Stimulated activated naive B cell treated with anti-CD40 and anti-IgM and Interleukin-4, amounts not matched to agents 10 μg/mL and 1 μg/mL and 100 μg/mL, for 72 hours (primary cell): Measurements from ENCODE around the gene HHIPL2.
"Not testable (repeated sequence)": the region's sequence is repeated elsewhere in the genome, so short reads cannot be mapped to it uniquely, and the experiment has no call there.

Experiments used
- ATAC-seq, 2 donors: fragments of 150-1000 bp; cut with Tn5 transposase; replicated peaks; 2 replicates each; pipeline ENCODE4 v1.10.0; 2021; ENCODE audit warnings: moderate library complexity in 1 of 2
- DNase-seq: peaks from one replicate; pipeline ENCODE4 v3.0.0; 2021
- H3K27ac Mint-ChIP-seq: one replicate; pipeline ENCODE4 v1.8.0; 2022; ENCODE audit warnings: mild to moderate bottlenecking, mixed read lengths
- H3K27me3 Mint-ChIP-seq, 2 donors: one replicate each; pipeline ENCODE4 v1.8.0; 2022; ENCODE audit warnings: mixed read lengths in 2 of 2
- H3K36me3 Mint-ChIP-seq, 2 donors: one replicate each; pipeline ENCODE4 v1.8.0; 2022; ENCODE audit warnings: mixed read lengths in 2 of 2, mild to moderate bottlenecking in 1 of 2
- H3K4me1 Mint-ChIP-seq, 2 donors: one replicate each; pipeline ENCODE4 v1.8.0; 2022; ENCODE audit warnings: mixed read lengths in 2 of 2, mild to moderate bottlenecking in 1 of 2
- H3K4me3 Mint-ChIP-seq, 2 donors: one replicate each; pipeline ENCODE4 v1.8.0; 2022; ENCODE audit warnings: mild to moderate bottlenecking in 2 of 2, mixed read lengths in 2 of 2, moderate library complexity in 1 of 2
- H3K9me3 Mint-ChIP-seq, 2 donors: one replicate each; pipeline ENCODE4 v1.8.0; 2022; ENCODE audit warnings: mixed read lengths in 2 of 2, mild to moderate bottlenecking in 1 of 2

The HHIPL2 gene

DNA sequence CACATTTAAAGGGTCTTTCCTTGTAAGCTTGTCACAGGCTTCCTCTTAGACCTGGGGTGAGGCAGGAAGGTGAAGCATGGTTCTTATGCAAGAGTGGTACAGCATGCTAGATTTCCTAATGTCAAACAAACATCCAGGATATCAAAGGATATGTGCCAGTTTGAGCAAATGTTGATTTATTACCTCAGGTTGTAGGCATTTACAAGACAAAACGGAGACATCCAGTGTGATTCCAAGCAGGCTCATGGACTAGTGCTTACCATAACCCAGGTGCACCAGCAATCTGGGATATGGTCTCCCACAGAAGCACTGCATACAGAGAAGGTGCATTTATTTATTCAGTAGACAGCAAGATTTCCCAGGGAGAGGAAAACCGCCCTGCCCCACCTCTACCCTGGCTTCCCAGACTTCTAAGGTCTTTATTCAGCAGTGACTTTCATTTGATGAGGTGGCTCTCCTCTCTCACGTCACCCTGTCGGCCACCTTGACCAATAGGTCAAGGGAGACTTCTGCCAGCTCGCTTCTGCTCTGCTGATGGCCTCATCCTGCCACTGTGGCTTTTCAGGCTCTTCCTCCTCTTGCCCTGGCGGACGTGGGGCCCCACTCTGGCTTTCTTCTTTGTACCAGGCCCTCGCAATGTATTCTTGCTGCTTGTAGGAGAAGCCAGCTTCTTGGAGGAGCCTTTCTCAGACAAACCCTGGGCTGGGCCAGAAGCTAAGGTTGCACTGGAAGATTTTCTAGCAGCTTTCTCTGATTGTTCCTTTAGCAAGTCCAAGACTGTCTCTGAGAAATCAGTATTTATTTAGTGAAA lies 25.6 kb downstream of the HHIPL2 start:
- no peak for DNase-seq
- no peak overlapping the region for H3K4me3 Mint-ChIP-seq
- H3K27me3 Mint-ChIP-seq = peaks cover 0 to 7% of the 10 kb centered on the region in 2 donors
- no peak overlapping the region for H3K27ac Mint-ChIP-seq
- H3K36me3 Mint-ChIP-seq = peaks cover 0 to 1% of the 10 kb centered on the region in 2 donors
- peaks cover under 1 to 1% of the 10 kb centered on the region in 2 donors for H3K9me3 Mint-ChIP-seq
- ATAC-seq = no peak
- H3K4me1 Mint-ChIP-seq = no peaks in the 10 kb centered on the region

DNA sequence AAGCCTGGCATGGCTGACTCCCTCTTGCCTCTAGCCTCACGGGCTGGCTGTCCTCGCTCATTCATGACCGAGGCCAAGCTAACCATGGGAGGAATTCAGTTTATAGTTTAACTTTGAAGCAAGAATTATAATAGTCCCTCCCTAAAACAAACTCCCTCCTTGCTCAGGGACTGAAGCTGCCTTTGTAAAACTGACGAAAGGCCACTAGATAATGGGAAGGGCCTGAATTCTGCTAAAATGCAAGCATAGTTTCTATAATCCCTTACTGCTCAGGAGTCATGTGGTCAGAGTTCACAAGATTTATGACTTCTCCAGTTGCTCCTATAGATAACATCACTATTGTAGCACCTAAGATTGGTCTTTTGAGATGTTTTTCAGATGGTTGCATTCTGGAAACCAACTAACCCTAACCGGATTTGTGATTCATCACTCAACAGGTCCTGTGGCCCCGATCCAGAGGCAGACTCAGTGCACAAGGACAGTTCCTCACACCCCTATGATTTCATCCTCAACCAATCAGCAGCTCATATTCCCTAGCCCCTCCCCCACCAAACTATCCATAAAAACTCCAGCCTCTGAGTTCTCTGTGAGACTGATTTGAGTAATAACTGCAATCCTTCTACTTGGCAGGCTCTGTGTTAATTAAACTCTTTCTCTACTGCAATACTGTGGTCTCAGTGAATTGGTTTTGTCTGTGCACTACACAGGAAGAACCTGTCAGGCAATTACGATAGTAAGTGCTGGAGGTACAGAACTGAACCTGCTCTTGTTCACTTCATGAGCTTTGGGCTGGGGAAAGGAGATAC lies 26.4 kb downstream of the HHIPL2 start:
- H3K27me3 Mint-ChIP-seq = peaks cover 0 to 7% of the 10 kb centered on the region in 2 donors

DNA sequence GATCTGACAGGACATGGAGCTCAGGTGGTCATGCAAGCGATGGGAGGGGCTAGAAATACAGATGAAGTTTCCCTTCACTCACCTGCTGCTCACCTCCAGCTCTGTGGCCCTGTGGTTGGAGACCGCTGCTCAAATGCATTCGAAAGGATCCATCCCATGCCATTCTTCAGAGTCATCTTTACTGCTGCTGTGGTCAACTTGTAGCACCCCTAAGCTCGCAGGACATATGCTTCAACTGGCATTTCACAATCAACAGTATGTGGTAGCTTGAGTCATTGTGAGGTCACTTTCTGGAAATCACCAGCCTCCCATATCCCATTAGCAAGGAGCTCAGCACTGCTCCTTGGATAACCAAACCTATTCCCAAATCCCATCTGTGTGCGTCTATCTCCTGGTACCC lies 58.4 kb downstream of the HHIPL2 start:
- not testable (repeated sequence) for H3K36me3 Mint-ChIP-seq, H3K4me3 Mint-ChIP-seq, H3K9me3 Mint-ChIP-seq, H3K27ac Mint-ChIP-seq, ATAC-seq, DNase-seq, H3K27me3 Mint-ChIP-seq, H3K4me1 Mint-ChIP-seq

More for the DNA sequence above, 26.4 kb downstream of the HHIPL2 start:
- no peak overlapping the region for H3K4me3 Mint-ChIP-seq
- H3K9me3 Mint-ChIP-seq = no peaks in the 10 kb centered on the region
- no peak for DNase-seq
- H3K4me1 Mint-ChIP-seq = no peaks in the 10 kb centered on the region
- no peak for ATAC-seq
- no peak overlapping the region for H3K27ac Mint-ChIP-seq
- no peaks in the 10 kb centered on the region for H3K36me3 Mint-ChIP-seq

DNA sequence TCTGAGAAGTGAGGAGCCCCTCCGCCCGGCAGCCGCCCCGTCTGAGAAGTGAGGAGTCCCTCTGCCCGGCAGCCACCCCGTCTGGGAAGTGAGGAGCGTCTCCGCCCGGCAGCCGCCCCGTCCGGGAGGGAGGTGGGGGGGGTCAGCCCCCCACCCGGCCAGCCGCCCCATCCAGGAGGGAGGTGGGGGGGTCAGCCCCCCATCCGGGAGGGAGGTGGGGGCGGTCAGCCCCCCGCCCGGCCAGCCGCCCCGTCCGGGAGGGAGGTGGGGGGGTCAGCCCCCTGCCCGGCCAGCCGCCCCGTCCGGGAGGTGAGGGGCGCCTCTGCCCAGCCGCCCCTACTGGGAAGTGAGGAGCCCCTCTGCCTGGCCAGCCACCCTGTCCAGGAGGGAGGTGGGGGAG lies 60.1 kb downstream of the HHIPL2 start:
- not testable (repeated sequence) for H3K4me1 Mint-ChIP-seq, ATAC-seq, H3K9me3 Mint-ChIP-seq, DNase-seq, H3K27ac Mint-ChIP-seq, H3K36me3 Mint-ChIP-seq, H3K27me3 Mint-ChIP-seq, H3K4me3 Mint-ChIP-seq

DNA sequence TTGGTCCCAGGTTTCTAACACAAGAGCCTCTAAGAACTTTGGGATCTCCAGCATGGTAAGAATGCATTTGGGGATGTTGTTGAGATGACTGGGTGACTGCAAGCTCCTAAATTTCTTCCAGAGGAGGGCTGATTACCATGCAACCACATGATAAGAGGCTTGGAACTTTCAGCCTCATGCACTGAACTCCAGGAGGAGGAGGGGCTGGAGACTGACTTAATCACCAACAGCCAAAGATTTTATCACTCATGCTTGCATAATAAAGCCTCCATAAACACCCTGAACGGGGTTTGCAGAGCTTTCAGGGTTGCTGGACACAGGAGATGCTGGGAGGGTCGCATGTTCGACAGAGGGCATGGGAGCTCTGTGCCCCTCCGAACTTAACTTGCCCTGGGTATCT lies 63.9 kb downstream of the HHIPL2 start:
- not testable (repeated sequence) for H3K9me3 Mint-ChIP-seq, H3K4me3 Mint-ChIP-seq, DNase-seq

DNA sequence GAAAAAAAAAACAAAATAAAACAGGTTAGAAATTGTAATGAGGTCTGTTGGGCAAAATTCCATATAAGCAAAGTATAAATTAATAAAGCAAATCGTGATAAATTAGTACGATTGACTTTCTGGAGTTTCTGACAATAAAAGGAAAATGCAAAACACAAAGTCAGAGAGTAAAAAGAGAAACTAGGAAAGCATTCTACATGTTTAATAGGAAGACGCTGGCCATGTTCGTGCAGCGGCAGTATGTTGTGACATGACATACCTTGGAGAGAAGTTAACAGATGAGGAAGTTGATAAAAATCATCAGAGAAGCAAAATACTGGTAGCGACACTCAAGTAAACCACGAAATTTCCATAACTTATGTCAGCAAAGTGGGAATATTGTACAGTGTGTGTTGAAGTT lies 68.3 kb downstream of the HHIPL2 start:
- DNase-seq, H3K4me1 Mint-ChIP-seq, H3K9me3 Mint-ChIP-seq, H3K36me3 Mint-ChIP-seq, H3K27me3 Mint-ChIP-seq, ATAC-seq, H3K27ac Mint-ChIP-seq, H3K4me3 Mint-ChIP-seq: not testable (repeated sequence)

More for the DNA sequence above, 63.9 kb downstream of the HHIPL2 start:
- H3K27ac Mint-ChIP-seq, H3K4me1 Mint-ChIP-seq, H3K36me3 Mint-ChIP-seq, H3K27me3 Mint-ChIP-seq, ATAC-seq: not testable (repeated sequence)

DNA sequence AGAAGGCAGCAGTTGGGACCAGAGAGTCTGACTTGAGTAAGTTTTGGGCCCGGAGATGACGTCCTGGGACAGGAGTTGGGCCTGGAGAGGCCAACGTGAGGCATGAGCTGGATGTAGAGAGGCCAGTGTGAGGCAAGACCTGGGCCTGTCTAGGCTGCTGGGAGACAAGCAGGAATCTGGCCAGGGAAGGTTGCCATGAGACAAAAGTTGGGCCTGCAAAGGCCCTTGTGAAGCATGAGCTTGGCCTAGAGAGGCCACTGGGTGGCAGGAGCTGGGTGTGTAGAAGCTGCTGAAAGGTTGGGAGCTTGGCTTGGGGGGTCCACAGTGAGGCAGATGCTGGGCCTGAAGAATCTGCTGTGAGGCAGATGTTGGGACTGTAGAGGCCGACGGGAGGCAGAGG lies 71.5 kb downstream of the HHIPL2 start:
- H3K9me3 Mint-ChIP-seq, H3K27ac Mint-ChIP-seq, H3K36me3 Mint-ChIP-seq, H3K4me1 Mint-ChIP-seq, H3K27me3 Mint-ChIP-seq, H3K4me3 Mint-ChIP-seq, DNase-seq, ATAC-seq: not testable (repeated sequence)

DNA sequence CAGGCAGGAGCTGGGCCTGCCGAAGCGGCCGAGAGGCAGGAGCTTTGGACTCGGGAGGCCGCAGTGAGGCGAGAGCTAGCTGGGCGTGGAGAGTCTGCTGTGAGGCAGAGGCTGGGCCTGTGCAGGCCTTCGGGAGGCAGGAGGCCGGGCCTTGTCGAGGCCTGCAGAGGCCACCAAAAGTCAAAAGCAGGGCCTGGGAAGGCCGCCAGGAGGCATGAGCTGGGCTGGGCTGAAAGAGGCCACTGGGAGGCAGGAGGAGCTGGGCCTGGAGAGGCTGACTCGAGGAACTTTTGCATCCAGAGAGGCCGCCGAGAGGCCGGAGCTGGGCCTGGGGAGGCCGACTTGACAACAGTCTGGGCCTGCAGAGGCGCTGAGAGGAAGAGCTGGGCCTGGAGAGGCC lies 74.2 kb downstream of the HHIPL2 start:
- H3K27me3 Mint-ChIP-seq, H3K27ac Mint-ChIP-seq, H3K9me3 Mint-ChIP-seq, ATAC-seq, H3K4me1 Mint-ChIP-seq, H3K4me3 Mint-ChIP-seq, DNase-seq, H3K36me3 Mint-ChIP-seq: not testable (repeated sequence)

DNA sequence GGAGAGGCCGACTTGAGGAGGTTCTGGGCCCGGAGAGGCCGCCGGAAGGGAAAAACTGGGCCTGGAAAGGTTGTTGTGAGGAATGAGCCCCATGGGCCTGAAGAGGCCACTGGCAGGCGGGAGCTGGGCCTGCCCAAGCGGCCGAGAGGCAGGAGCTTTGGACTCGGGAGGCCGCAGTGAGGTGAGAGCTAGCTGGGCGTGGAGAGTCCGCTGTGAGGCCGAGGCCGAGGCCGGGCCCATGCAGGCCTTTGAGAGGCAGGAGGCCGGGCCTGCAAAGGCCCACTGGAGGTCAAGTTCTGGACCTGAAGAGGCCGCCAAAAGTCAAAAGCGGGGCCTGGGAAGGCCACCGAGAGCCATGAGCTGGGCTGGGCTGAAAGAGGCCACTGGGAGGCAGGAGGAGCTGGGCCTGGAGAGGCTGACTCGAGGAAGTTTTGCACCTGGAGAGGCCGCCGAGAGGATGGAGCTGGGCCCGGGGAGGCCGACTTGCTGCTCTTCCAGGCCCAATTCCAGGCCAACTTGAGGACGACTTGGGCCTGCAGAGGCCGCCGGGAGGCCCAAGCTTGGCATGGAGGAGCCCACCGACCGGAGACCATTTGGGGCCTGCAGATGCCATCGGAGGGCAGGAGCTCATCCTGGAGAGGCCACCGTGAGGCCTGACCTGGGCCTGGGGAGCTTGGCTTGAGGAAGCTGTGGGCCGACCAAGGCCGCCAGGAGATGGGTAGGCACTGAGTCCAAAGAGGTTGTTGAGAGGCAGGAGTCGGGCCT lies 74.9 kb downstream of the HHIPL2 start:
- not testable (repeated sequence) for H3K4me1 Mint-ChIP-seq, H3K36me3 Mint-ChIP-seq, H3K9me3 Mint-ChIP-seq, ATAC-seq, DNase-seq, H3K27me3 Mint-ChIP-seq, H3K4me3 Mint-ChIP-seq
- peak overlapping the region; percentile 51 for H3K27ac Mint-ChIP-seq
